HG03558 (cell line): Measurements from ENCODE around the gene SND1.

ENCODE experiments used
- ATAC-seq: cut with Tn5 transposase; IDR thresholded peaks from one replicate; pipeline ENCODE4 v1.9.1; 2021; ENCODE audit warnings: moderate number of reproducible peaks; ENCODE audit not compliant: unreplicated experiment; ENCODE audit errors: extremely low read depth

Gene SND1

DNA sequence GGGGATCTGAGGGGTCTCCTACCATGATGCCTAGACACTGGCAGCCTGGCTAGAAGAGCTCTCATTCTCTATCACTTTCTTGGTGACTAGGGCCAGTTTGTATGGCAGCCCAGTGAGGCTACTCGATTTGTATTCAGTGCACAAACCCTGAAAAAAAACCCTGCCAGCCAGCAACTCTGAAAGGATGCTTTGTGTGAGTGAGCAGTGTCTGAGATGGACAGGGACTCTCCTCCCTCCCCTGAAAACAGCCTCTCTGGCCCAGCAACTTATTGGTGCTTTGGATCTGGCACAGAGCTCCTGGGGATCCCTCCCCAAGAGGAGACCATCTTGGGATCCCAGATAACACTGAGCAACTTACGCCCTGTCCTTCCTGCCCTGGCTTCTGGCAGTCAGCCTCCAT is 390.0 kb downstream of the SND1 start:
- ATAC-seq = no peak

- no peak for ATAC-seq
Observed at GRCh38 chr7:128044064-128044463, 392.1 kb downstream of the SND1 start.

- no peak for ATAC-seq
Observed at GRCh38 chr7:128045158-128045557, 393.2 kb downstream of the SND1 start.

DNA sequence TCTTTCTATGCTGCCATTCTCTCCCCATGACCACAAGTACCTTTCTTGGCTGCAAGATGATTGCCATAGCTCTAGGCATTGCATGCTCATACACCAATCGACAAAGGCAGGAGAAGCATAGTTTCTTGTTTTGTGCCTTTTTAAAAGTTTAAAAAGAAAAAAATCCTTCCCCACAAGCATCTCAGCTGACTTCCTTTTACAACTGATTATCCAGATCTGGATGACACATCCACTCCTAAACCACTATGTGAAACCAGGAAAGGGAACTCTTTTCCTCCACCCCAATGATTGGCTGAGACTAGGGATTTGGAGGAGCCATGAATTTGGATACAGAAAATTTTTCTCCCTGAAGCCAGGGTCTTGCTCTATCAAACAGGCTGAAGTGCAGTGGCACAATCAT is 393.8 kb downstream of the SND1 start:
- no peak for ATAC-seq

DNA sequence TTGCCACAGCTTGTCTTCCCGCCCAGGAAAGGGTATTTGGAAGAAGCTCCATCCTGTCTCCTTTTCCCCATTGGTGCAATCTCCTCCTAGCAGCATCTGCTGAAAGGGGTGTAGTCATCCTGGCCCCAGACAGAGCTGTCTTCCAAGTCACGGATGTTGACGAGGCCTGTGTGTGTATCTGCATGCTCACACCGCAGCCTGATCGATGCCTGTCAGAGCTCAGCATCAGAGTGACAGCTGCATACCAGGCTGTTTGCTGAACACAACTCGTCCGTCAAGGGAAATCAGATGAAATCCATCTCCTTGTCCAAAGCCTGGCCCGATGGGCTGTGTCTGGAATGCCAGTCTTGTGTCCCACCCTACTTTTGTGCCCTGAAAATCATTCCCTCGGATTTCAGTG is 400.4 kb downstream of the SND1 start:
- no peak for ATAC-seq

DNA sequence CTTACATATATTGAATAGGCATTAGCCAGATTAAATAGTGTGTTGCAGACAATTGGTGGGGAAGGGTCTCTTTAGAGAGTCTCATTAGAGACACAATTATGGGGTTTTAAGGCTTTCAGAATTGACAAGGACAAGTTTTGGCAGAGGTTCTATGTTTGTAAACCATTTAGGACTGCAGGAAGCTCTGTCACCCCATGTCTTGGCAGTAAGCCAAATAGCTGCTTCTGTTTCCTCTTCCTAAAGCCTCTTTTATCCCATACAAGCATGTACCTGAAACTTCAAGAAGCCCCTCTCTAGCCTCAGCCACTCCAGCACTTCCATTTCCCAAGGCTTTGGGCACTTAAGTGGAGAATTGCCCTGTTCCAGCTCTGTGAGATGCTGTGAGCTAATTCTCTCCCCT is 401.0 kb downstream of the SND1 start:
- no peak for ATAC-seq

DNA sequence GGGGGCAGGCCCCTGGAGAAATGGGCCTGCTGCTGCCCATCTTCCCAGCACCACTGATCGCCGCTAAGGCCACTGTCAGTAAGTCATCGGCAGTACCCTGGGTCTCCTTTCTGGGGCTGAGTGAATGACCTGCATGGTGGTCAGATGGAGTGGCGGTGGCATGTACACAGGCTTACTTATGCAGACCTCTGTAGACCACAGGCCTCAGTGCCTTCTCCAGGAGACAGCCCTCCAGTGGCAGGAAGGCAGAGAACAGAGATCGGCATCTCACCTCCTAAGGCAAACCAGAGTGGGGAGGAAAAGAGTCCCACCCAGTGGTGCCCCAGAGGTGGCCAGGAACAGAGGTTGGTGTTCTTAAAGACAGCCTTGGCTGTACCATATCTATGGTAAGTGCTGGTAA is 402.0 kb downstream of the SND1 start:
- no peak for ATAC-seq

- no peak for ATAC-seq
Observed at GRCh38 chr7:128054511-128054910, 402.5 kb downstream of the SND1 start.

DNA sequence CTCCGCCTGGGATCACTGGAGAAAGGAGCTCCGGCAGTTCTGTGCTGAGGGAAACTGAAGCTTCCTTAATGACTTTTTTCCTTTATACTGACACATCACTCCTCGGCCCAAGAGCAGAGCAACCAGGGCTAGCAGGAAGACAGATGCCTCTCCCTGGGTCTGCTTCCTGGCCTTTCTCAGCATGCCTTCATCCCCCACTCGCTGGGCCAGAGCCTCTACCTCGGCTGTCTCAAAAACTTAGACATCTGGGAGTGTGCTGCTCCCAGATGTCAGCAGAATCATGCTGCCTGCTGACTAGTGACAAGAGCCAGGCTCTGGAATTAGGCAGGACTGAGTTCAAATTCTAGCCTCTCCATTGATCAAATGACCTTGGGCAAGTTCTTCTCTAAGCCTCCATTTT is 403.6 kb downstream of the SND1 start:
- no peak for ATAC-seq

GRCh38 chr7:128056901-128057300 is 404.9 kb downstream of the SND1 start:
- ATAC-seq = no peak

DNA sequence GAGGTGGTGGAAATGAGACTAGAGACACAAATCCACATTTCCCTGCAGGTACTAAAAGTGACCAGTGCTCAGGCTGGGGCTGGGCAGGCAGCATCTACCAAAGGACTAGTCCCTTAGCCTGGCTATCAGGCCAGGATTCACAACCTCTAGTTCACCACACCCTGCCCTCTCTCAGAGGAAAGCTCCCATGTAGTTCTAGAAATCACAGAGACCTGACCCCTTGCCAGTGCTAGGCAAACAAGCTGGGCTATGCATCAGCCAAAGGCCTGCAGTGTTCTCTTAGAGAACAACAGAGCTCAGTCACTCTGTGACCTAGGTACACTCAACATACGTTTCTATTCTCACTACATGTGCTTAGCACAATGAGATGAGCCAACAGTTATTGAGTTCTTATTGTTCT is 405.9 kb downstream of the SND1 start:
- ATAC-seq = no peak

DNA sequence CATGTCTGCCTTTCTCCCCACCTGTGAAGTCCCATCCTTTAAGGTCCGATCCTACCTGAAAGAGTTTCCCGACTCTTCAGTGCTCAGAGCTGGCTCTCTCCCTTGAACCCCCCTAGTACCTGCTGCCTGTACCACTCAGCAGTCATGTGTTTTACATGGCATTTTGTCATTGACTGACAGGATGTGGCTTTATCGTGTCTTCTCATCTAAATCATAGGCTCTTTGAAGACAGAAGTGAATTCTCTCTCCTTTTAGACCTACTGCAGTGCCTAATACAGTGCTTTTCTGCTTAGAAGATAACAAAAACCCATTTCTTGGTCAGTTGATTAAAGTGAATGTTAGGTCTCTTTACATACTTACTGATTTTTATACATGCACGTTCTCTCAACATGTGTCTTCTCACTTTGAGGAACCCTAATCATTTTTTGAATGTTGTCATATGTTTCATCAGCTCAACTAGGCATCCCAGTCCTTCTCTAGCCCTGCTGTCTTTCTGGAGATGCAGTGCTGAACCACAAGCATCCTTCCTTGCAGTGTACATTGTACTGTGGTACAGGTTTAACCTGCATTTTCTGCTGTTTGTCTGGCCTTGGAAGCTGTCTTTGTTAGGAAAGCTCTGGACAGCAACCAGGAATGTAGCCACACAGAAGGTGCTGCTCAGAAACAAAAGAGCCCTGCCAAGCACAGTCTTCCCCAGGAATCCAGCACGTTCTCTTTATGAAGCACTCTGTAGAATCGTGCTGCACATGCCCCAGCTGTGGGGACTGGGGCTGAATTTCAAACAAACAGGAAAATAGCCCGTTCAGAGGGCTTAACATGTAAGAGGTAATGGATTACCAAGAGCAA is 407.4 kb downstream of the SND1 start:
- no peak for ATAC-seq

GRCh38 chr7:128060018-128060417 is 408.0 kb downstream of the SND1 start:
- no peak for ATAC-seq

- ATAC-seq = no peak
Observed at GRCh38 chr7:128063088-128063487, 411.1 kb downstream of the SND1 start.

GRCh38 chr7:128065872-128066271 is 413.9 kb downstream of the SND1 start:
- no peak for ATAC-seq

DNA sequence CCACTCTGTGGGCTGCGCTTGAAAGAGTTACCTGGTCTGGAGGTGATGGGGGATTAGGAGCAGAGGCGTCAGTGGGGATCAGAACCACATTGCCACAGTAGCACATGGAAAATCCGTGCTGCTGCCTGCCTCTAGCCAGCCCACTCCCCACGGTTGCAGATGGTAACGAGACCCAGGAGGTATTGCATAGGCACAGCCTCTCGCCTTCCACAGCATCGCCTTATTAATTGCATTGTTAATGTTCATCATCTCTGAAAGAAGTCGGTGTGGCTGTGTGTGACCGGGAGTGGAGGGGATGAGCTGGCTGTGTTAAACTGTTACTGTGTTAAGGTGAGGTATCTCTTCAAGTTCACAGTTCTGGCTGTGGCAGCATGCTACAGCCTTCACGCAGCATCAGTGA is 414.4 kb downstream of the SND1 start:
- ATAC-seq = no peak

GRCh38 chr7:128066858-128067257 is 414.9 kb downstream of the SND1 start:
- no peak for ATAC-seq

DNA sequence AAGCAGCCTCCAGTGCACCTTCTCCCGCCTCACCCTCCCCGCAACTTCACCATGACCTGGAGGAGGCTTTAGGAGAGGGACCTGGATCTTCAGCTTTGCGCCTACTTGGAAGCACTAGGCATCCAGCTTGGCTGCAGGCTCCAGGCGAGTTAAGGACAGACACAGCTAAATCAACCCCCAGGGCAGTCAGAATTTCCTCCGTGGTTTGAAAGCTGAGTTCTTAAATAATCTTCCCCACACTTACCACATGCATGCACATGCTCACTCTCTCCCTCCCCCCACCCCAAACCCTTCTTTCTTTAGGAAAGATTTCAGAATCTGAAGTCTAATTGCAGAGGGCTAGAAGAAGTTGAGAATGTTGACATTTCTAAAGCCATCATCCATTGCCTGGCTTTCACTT is 416.0 kb downstream of the SND1 start:
- no peak for ATAC-seq

GRCh38 chr7:128068785-128069184 is 416.8 kb downstream of the SND1 start:
- ATAC-seq = no peak

GRCh38 chr7:128069373-128070364 is 417.7 kb downstream of the SND1 start:
- ATAC-seq = no peak

- ATAC-seq = no peak
Observed at GRCh38 chr7:128071376-128071775, 419.4 kb downstream of the SND1 start.
